SK-N-SH (cell line): Measurements from ENCODE around the gene C3. TPM values are rescaled to one million over a fixed set of nuclear protein-coding genes. Genes with fewer than 3 reads are reported as not detected.
A peak's percentile ranks its signal among the peaks of the same experiment; 100 is the strongest.

Experiments
- CTCF ChIA-PET: fragments of 300-600, 350-600 bp; formaldehyde crosslinking; extraction: SDS; loops from one replicate; lab custom pipeline; 2021; lab: Yijun Ruan, JAX
- POLR2A ChIA-PET: fragments of 350-600 bp; sonication (Branson Sonifier 250); formaldehyde crosslinking; extraction: SDS; loops from one replicate; lab custom pipeline; 2020; ENCODE audit warnings: antibody characterized with exemption, inconsistent platforms; lab: Yijun Ruan, JAX
- DNase-seq: peaks from one replicate; pipeline ENCODE4 v3.0.0; 2012
- H2AFZ ChIP-seq: fragments of 200-600 bp; sonication (generic); 2 replicates; pipeline ENCODE4 v1.8.1; 2016; ENCODE audit warnings: antibody characterized with exemption, mild to moderate bottlenecking, low read depth
- H3F3A ChIP-seq: fragments of 200-600 bp; sonication (generic); replicated peaks from 2 replicates; pipeline ENCODE3; 2016; ENCODE audit warnings: antibody characterized with exemption, mild to moderate bottlenecking; ENCODE audit not compliant: insufficient read depth
- H3K27ac ChIP-seq, 2 experiments: fragments of 200-500 bp in 1 of 2; fragments of 200-600 bp in 1 of 2; sonication (Bioruptor generic) in 1 of 2; sonication (generic), shearing (Covaris generic) in 1 of 2; 2 replicates each; pipeline versions ENCODE4 v1.5.1 to v1.6.1; 2014 to 2016; ENCODE audit warnings: low read depth in 2 of 2, inconsistent platforms in 1 of 2, low read length in 1 of 2, mild to moderate bottlenecking in 1 of 2, mixed read lengths in 1 of 2
- H3K27me3 ChIP-seq: fragments of 200-600 bp; sonication (generic), shearing (Covaris generic); 2 replicates; pipeline ENCODE4 v1.6.1; 2016; ENCODE audit warnings: mixed run types; ENCODE audit not compliant: insufficient read depth
- H3K36me3 ChIP-seq, 2 experiments: fragments of 200-500 bp in 1 of 2; fragments of 200-600 bp in 1 of 2; sonication (Bioruptor generic) in 1 of 2; sonication (generic) in 1 of 2; replicated peaks in 1 of 2; 2 replicates each; pipeline versions ENCODE3 to v1.5.1; 2014 to 2016; ENCODE audit warnings: low read length in 1 of 2, mild to moderate bottlenecking in 1 of 2; ENCODE audit not compliant: insufficient read depth in 2 of 2, control insufficient read depth in 1 of 2
- H3K4me1 ChIP-seq, 2 experiments: fragments of 200-500 bp in 1 of 2; fragments of 200-600 bp in 1 of 2; sonication (Bioruptor generic) in 1 of 2; sonication (generic), shearing (Covaris generic) in 1 of 2; 2 replicates each; pipeline versions ENCODE4 v1.5.1 to v1.6.1; 2014 to 2016; ENCODE audit warnings: low read depth in 1 of 2, low read length in 1 of 2, mixed run types in 1 of 2; ENCODE audit not compliant: insufficient read depth in 2 of 2, control insufficient read depth in 1 of 2
- H3K4me2 ChIP-seq: fragments of 200-600 bp; sonication (generic), shearing (Covaris generic); 2 replicates; pipeline ENCODE4 v1.6.1; 2017; ENCODE audit warnings: mixed run types
- H3K4me3 ChIP-seq, 2 experiments: fragments of 200-500 bp in 1 of 2; fragments of 200-600 bp in 1 of 2; sonication (Bioruptor generic) in 1 of 2; sonication (generic), shearing (Covaris generic) in 1 of 2; 2 replicates each; pipeline versions ENCODE4 v1.5.1 to v1.8.1; 2014 to 2016; ENCODE audit warnings: low read depth in 2 of 2, inconsistent platforms in 1 of 2, low read length in 1 of 2, mild to moderate bottlenecking in 1 of 2, mixed read lengths in 1 of 2, moderate library complexity in 1 of 2
- H3K79me2 ChIP-seq: fragments of 200-600 bp; sonication (generic); 2 replicates; pipeline ENCODE4 v1.8.1; 2017; ENCODE audit warnings: mild to moderate bottlenecking; ENCODE audit not compliant: insufficient read depth
- H3K9ac ChIP-seq: fragments of 200-600 bp; sonication (generic); 2 replicates; pipeline ENCODE4 v1.6.1; 2017; ENCODE audit warnings: mixed run types
- H3K9me2 ChIP-seq: fragments of 200-600 bp; sonication (generic); 2 replicates; pipeline ENCODE4 v1.6.1; 2017; ENCODE audit warnings: mixed run types
- H3K9me3 ChIP-seq: fragments of 200-600 bp; sonication (generic); 2 replicates; pipeline ENCODE4 v1.6.1; 2017; ENCODE audit warnings: mixed run types, mild to moderate bottlenecking, moderate library complexity
- H4K20me1 ChIP-seq: fragments of 200-600 bp; sonication (generic); 2 replicates; pipeline ENCODE4 v1.6.1; 2017; ENCODE audit warnings: mild to moderate bottlenecking, mixed run types; ENCODE audit not compliant: insufficient read depth
- EZH2phosphoT487 ChIP-seq: fragments of 200-600 bp; sonication (generic); IDR thresholded peaks from 2 replicates; pipeline ENCODE4 v1.6.1; 2017; ENCODE audit warnings: low read depth, mixed run types, mild to moderate bottlenecking, antibody characterized with exemption, moderate library complexity, borderline replicate concordance
- FOXJ3 ChIP-seq: sonication (generic); formaldehyde crosslinking; IDR thresholded peaks from 2 replicates; pipeline ENCODE4 v1.5.1; 2020; ENCODE audit warnings: mild to moderate bottlenecking, missing genetic modification reagents
- GABPA ChIP-seq: IDR thresholded peaks from 2 replicates; pipeline ENCODE4 v1.4.0; 2012; ENCODE audit warnings: low read depth, mild to moderate bottlenecking
- GATA2 ChIP-seq: sonication (generic); formaldehyde crosslinking; IDR thresholded peaks from 2 replicates; pipeline ENCODE4 v1.5.0; 2020; ENCODE audit warnings: mild to moderate bottlenecking, missing genetic modification reagents
- MEF2A ChIP-seq: IDR thresholded peaks from 2 replicates; pipeline ENCODE4 v1.4.0; 2012; ENCODE audit warnings: low read depth, borderline replicate concordance
- NFIC ChIP-seq: IDR thresholded peaks from 2 replicates; pipeline ENCODE4 v1.4.0; 2012; ENCODE audit warnings: borderline replicate concordance
- RFX5 ChIP-seq: IDR thresholded peaks from 2 replicates; pipeline ENCODE4 v1.6.1; 2012; ENCODE audit warnings: mild to moderate bottlenecking, improper control_type of control experiment, low read length
- RXRA ChIP-seq: IDR thresholded peaks from 2 replicates; pipeline ENCODE4 v1.4.0; 2012; ENCODE audit warnings: low read depth, mild to moderate bottlenecking, borderline replicate concordance
- SMC3 ChIP-seq: IDR thresholded peaks from 2 replicates; pipeline ENCODE4 v1.6.1; 2012; ENCODE audit warnings: low read depth, low read length, improper control_type of control experiment
- TAF1 ChIP-seq: IDR thresholded peaks from 2 replicates; pipeline ENCODE4 v1.6.1; 2012; ENCODE audit warnings: low read depth, mild to moderate bottlenecking, low read length, moderate library complexity, borderline replicate concordance
- TEAD4 ChIP-seq: IDR thresholded peaks from 2 replicates; pipeline ENCODE4 v1.4.0; 2012; ENCODE audit warnings: mild to moderate bottlenecking, borderline replicate concordance; ENCODE audit not compliant: insufficient read depth
- WGBS: methylation state at CpG from one replicate; pipeline ENCODE4 v1.1.6; 2017; ENCODE audit warnings: low lambda C conversion rate; 5-methylcytosine and 5-hydroxymethylcytosine counted together
- polyA plus RNA-seq, 3 experiments: library from polyadenylated mRNA; depleted of rRNA; stranded (reverse); fragments of >200 nt; gene quantifications; 2 replicates each; pipeline ENCODE4 v1.2.3, GENCODE V29; 2012

The C3 gene
- polyA plus RNA-seq, 1 of the 3 experiments (the other 2 are of a cell fraction): 0.67 TPM

GRCh38 chr19:6768236-6768785 lies 47.9 kb upstream of the C3 start (continued):
- TF ChIP-seq RXRA: no peak

GRCh38 chr19:6767357-6768235 lies 47.1 kb upstream of the C3 start, which contains the start of gene SH2D3A:
SH2D3A (minus strand) TSS chr19:6767435; CDS start chr19:6763748, 3,687 bp downstream.
- Histone ChIP-seq H3K4me3 (peak within 1 kb of the TSS; percentile 38; a peak in 2 of 4 replicates), H4K20me1 (no peaks in the 10 kb centered on the region)
- TF ChIP-seq GATA2 (CRISPR knock-in tag) (no peak), FOXJ3 (no peak)
- TF ChIP-seq, all 33 proteins: peak for 0
- Histone ChIP-seq H3K9me3 (no peaks in the 10 kb centered on the region), H3K4me2 (peak within 1 kb of the TSS; percentile 83), H3K4me1 (no peaks in the 10 kb centered on the region; a peak in 2 of 4 replicates), H2AFZ (peak within 1 kb of the TSS; percentile 78; the same call in 1 of the 2 replicates), H3F3A (peaks cover 14% of the 10 kb centered on the region), H3K9ac (no peak within 1 kb of the TSS), H3K27ac (no peak within 1 kb of the TSS), H3K27me3 (peaks cover 11% of the 10 kb centered on the region; the same call in 1 of the 2 replicates), H3K9me2 (no peaks in the 10 kb centered on the region), H3K36me3 (no peaks in the 10 kb centered on the region), H3K79me2 (no peaks in the 10 kb centered on the region)
- POLR2A ChIA-PET: no interaction called here
- DNase-seq: peak; percentile 60
- CTCF ChIA-PET: no interaction called here
- WGBS: 6% methylated on average over 34 of the region's 47 CpGs

GRCh38 chr19:6767081-6767356 lies 46.6 kb upstream of the C3 start:
- no peaks in the 10 kb centered on the region; a peak in 2 of 4 replicates for H3K4me1 ChIP-seq
- H3K36me3 ChIP-seq: no peaks in the 10 kb centered on the region
- no peaks in the 10 kb centered on the region for H3K9me3 ChIP-seq
- TF ChIP-seq TEAD4 (no peak), FOXJ3 (no peak), RFX5 (no peak), NFIC (no peak), TAF1 (no peak), EZH2phosphoT487 (no peak), MEF2A (no peak), GABPA (no peak), SMC3 (no peak)
- H2AFZ ChIP-seq: peak overlapping the region; percentile 78; the same call in 1 of the 2 replicates
- no peaks in the 10 kb centered on the region for H4K20me1 ChIP-seq
- no peaks in the 10 kb centered on the region for H3K9me2 ChIP-seq
- no peaks in the 10 kb centered on the region for H3K79me2 ChIP-seq
- H3K27ac ChIP-seq: no peak overlapping the region
- H3K4me2 ChIP-seq: peak overlapping the region; percentile 83
- peak overlapping the region; percentile 38; a peak in 2 of 4 replicates for H3K4me3 ChIP-seq
- H3K27me3 ChIP-seq: peaks cover 11% of the 10 kb centered on the region; the same call in 1 of the 2 replicates
- 4% methylated on average over 5 of the region's 15 CpGs for WGBS
- POLR2A ChIA-PET: no interaction called here
- H3F3A ChIP-seq: peaks cover 14% of the 10 kb centered on the region
- no peak overlapping the region for H3K9ac ChIP-seq
- CTCF ChIA-PET: no interaction called here
- DNase-seq: no peak
